Mesothelial cell of epicardium (in vitro differentiated cells): ENCODE data around the gene UBE2J2. TPM values are rescaled to one million over a fixed set of nuclear protein-coding genes. Genes with fewer than 3 reads are reported as not detected.

Experiments used
- DNase-seq, 2 experiments: peaks; one replicate each; pipeline ENCODE4 v3.0.0; 2021; ENCODE audit warnings: low spot score in 2 of 2; ENCODE audit not compliant: unreplicated experiment in 2 of 2
- H3K27ac Mint-ChIP-seq: 2 replicates; pipeline ENCODE4 v1.8.0; 2021; ENCODE audit warnings: mixed read lengths
- H3K27me3 Mint-ChIP-seq: 2 replicates; pipeline ENCODE4 v1.8.0; 2021; ENCODE audit warnings: low read depth, mixed read lengths
- H3K36me3 Mint-ChIP-seq: 2 replicates; pipeline ENCODE4 v1.8.0; 2021; ENCODE audit warnings: mixed read lengths
- H3K4me1 Mint-ChIP-seq: 2 replicates; pipeline ENCODE4 v1.8.0; 2021; ENCODE audit warnings: mixed read lengths
- H3K4me3 Mint-ChIP-seq: 2 replicates; pipeline ENCODE4 v1.8.0; 2021; ENCODE audit warnings: mild to moderate bottlenecking, moderate library complexity, mixed read lengths
- H3K9me3 Mint-ChIP-seq: 2 replicates; pipeline ENCODE4 v1.8.0; 2021; ENCODE audit warnings: mixed read lengths
- CTCF ChIP-seq: fragments of 200-600 bp; sonication (generic); IDR thresholded peaks from one replicate; pipeline ENCODE4 v1.5.0; 2021; ENCODE audit warnings: antibody characterized with exemption; ENCODE audit not compliant: unreplicated experiment
- total RNA-seq: library from RNA; stranded (reverse); gene quantifications from 3 replicates; pipeline ENCODE4 v1.2.1, GENCODE V29; 2021

The UBE2J2 gene
- total RNA-seq, 1 donor from 2014 or later = 75.7 TPM

- Mint-ChIP-seq H3K9me3 (no peaks in the 10 kb centered on the region), H3K4me3 (no peak overlapping the region), H3K4me1 (peaks cover 7% of the 10 kb centered on the region), H3K27me3 (no peaks in the 10 kb centered on the region), H3K36me3 (peaks cover 7% of the 10 kb centered on the region), H3K27ac (no peak overlapping the region)
- TF ChIP-seq CTCF = no peak
- no peak for DNase-seq
These were observed 41.2 kb upstream of the UBE2J2 start for GRCh38 chr1:1314678-1315335.

GRCh38 chr1:1314237-1314586 lies 40.6 kb upstream of the UBE2J2 start:
- Mint-ChIP-seq H3K27ac (no peak overlapping the region), H3K4me3 (no peak overlapping the region), H3K9me3 (no peaks in the 10 kb centered on the region), H3K4me1 (peaks cover 8% of the 10 kb centered on the region), H3K36me3 (peaks cover 6% of the 10 kb centered on the region), H3K27me3 (no peaks in the 10 kb centered on the region)
- DNase-seq = no peak
- no peak for TF ChIP-seq CTCF

- no peak overlapping the region for H3K27ac Mint-ChIP-seq
- H3K36me3 Mint-ChIP-seq = peaks cover 5% of the 10 kb centered on the region
- no peak for DNase-seq
- no peaks in the 10 kb centered on the region for H3K27me3 Mint-ChIP-seq
- no peaks in the 10 kb centered on the region for H3K9me3 Mint-ChIP-seq
- TF ChIP-seq CTCF = no peak
- peaks cover 10% of the 10 kb centered on the region for H3K4me1 Mint-ChIP-seq
- H3K4me3 Mint-ChIP-seq = no peak overlapping the region
These were observed 40.0 kb upstream of the UBE2J2 start for GRCh38 chr1:1313500-1314236.

GRCh38 chr1:1312450-1313314 lies 39.0 kb upstream of the UBE2J2 start:
- DNase-seq = no peak
- no peaks in the 10 kb centered on the region for H3K27me3 Mint-ChIP-seq
- no peak for TF ChIP-seq CTCF
- H3K4me3 Mint-ChIP-seq = no peak overlapping the region
- H3K4me1 Mint-ChIP-seq = peaks cover 8% of the 10 kb centered on the region
- H3K9me3 Mint-ChIP-seq = no peaks in the 10 kb centered on the region
- no peak overlapping the region for H3K27ac Mint-ChIP-seq
- H3K36me3 Mint-ChIP-seq = peaks cover 5% of the 10 kb centered on the region

- peaks cover 2% of the 10 kb centered on the region for H3K36me3 Mint-ChIP-seq
These were observed 37.8 kb upstream of the UBE2J2 start for GRCh38 chr1:1311107-1312104.

More at GRCh38 chr1:1311107-1312104, 37.8 kb upstream of the UBE2J2 start:
- Mint-ChIP-seq H3K27ac (no peak overlapping the region), H3K4me1 (peaks cover 14% of the 10 kb centered on the region), H3K27me3 (no peaks in the 10 kb centered on the region), H3K4me3 (no peak overlapping the region), H3K9me3 (no peaks in the 10 kb centered on the region)
- no peak for TF ChIP-seq CTCF
- no peak for DNase-seq
